ENCODE measurements around the gene PTMA. TPM values are rescaled to one million over a fixed set of nuclear protein-coding genes. Genes with fewer than 3 reads are reported as not detected.
A peak's percentile ranks its signal among the peaks of the same experiment; 100 is the strongest.

The PTMA gene
- total RNA-seq, 2 donors from 2014 or later, result 234 to 430 TPM

DNA sequence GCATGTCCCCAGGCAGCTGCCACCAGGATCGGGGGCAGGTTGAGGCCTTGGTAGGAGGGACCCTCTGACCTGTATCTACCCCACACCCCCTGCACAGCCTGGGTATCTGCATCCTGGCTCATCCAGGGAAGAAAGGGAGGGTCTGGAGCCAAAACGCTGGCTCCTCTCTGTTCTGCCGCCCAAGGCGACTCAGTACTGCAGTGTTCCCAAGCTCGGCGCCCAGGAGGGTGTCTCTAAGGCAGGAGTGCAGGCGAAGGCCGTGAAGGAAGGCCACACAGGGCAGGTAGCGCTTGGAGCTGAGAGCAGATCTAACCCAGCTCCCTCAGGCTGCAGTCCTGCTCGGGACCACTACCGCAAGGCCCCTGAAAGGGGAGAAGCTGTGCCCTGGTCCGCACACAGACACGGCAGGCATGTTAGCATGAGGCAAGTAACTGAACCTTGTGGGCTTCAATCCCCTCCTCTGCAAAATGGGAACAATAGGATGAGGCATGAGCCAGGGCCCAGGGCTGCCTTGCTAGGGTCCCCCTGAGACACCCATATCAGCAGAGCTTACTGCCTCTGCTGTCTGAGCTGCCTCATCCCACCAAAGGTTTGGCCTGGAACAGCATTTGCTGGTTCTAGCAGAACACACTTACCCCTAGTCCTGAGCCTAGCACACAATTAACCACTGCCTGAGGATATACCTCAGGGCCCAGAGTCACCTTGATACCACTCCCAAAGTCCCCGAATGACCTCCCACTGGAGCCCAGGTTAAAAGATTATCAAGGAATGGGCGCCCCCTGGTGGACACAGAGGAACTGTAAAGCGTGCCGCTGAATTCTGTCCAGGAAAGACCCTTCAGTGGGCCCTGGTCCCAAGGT lies 6.5 kb downstream of the PTMA start:
- TF ChIP-seq CTCF (IDR thresholded peaks at IDR 0.05), result peak; percentile 83 to 94
- peaks cover 23% of the 10 kb centered on the region for H3K36me3 ChIP-seq
- no peaks in the 10 kb centered on the region for H3K27me3 ChIP-seq
- peaks cover 0 to 59% of the 10 kb centered on the region in 2 donors for H3K4me1 ChIP-seq
- H3K4me3 ChIP-seq, result no peak overlapping the region
- H3K27ac ChIP-seq, result peak overlapping the region in 1 of 2 donors; percentile 71
- no peaks in the 10 kb centered on the region for H3K9me3 ChIP-seq
- DNase-seq (ENCODE audit: low spot score), result no peak

DNA sequence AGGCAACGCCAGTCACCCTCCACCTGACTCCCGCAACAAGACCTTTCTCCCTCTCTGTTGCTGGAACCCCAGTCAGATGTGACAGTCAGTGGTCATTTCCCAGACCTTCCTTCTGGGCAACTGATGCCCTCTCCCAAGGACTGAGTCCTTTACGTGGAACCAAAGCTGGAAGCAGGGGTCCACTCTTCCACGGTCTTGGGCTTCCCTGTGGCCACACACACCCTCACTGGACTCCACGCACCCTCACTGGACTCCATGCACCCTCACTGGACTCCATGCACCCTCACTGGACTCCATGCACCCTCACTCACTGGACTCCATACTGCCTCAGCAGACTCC lies 7.1 kb downstream of the PTMA start:
- Histone ChIP-seq H3K9me3 (no peaks in the 10 kb centered on the region), H3K4me1 (peaks cover 0 to 57% of the 10 kb centered on the region in 2 donors), H3K27ac (no peak overlapping the region), H3K36me3 (peaks cover 23% of the 10 kb centered on the region), H3K4me3 (no peak overlapping the region), H3K27me3 (no peaks in the 10 kb centered on the region)
- peak in 1 of 2 donors; percentile 37 for TF ChIP-seq CTCF (IDR thresholded peaks at IDR 0.05)
- no peak for DNase-seq (ENCODE audit: low spot score)

DNA sequence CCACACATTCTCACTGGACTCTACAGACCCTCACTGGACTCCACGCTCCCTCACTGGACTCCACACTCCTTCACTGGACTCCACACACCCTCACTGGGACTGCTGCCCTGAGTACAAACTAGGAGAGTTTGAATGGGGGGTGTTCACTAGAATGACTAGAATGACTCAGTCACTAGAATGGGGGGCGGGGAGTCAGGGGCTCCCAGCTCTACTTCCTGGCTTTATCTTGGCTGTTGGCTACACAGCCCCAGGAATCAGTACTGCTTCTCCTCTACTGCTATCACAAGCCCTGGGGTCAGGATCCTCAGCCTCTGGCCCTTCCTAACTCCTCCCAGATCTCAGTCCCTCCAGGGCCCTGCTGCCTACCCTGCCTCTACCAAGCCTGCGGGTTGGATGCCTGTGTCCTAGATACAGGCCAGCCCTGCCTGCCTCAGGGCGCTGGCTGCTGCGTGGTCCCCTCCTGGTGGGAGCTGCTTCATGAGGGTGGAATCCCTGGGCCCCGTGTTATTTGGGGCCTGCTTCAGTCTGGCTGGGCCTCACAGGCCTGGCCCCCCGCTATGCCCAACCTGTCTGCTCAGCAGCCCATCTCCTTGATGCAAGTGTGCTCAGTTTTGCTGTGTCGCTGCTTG lies 7.8 kb downstream of the PTMA start:
- Histone ChIP-seq H3K36me3 (peaks cover 22% of the 10 kb centered on the region), H3K27me3 (no peaks in the 10 kb centered on the region), H3K9me3 (no peaks in the 10 kb centered on the region), H3K4me3 (no peak overlapping the region), H3K27ac (peak overlapping the region in 1 of 2 donors; percentile 37), H3K4me1 (peaks cover 0 to 54% of the 10 kb centered on the region in 2 donors)
- no peak for TF ChIP-seq CTCF (IDR thresholded peaks at IDR 0.05)
- no peak for DNase-seq (ENCODE audit: low spot score)

GRCh38 chr2:231716666-231717280 lies 8.4 kb downstream of the PTMA start:
- TF ChIP-seq CTCF (IDR thresholded peaks at IDR 0.05), result no peak
- Histone ChIP-seq H3K27me3 (no peaks in the 10 kb centered on the region), H3K4me3 (no peak overlapping the region), H3K27ac (peak overlapping the region in 1 of 2 donors; percentile 37), H3K36me3 (peaks cover 15% of the 10 kb centered on the region), H3K4me1 (peaks cover 0 to 47% of the 10 kb centered on the region in 2 donors), H3K9me3 (no peaks in the 10 kb centered on the region)
- DNase-seq (ENCODE audit: low spot score), result no peak

- H3K27me3 ChIP-seq, result no peaks in the 10 kb centered on the region
- peak overlapping the region in 1 of 2 donors; percentile 37 for H3K27ac ChIP-seq
- no peaks in the 10 kb centered on the region for H3K9me3 ChIP-seq
- no peak for DNase-seq (ENCODE audit: low spot score)
- H3K36me3 ChIP-seq, result peaks cover 7% of the 10 kb centered on the region
- peaks cover 0 to 40% of the 10 kb centered on the region in 2 donors for H3K4me1 ChIP-seq
- TF ChIP-seq CTCF (IDR thresholded peaks at IDR 0.05), result no peak
- H3K4me3 ChIP-seq, result no peak overlapping the region
Measured at GRCh38 chr2:231717281-231718171, 9.2 kb downstream of the PTMA start.

Measured in right atrium auricular region (tissue), 2 donors.